GM18867 (cell line): ENCODE data around the gene TRIM7.
"Not testable (repeated sequence)": the region's sequence is repeated elsewhere in the genome, so short reads cannot be mapped to it uniquely, and the experiment has no call there.

Experiments used
- ATAC-seq: cut with Tn5 transposase; IDR thresholded peaks from one replicate; pipeline ENCODE4 v1.9.1; 2021; ENCODE audit warnings: mild to moderate bottlenecking, moderate library complexity; ENCODE audit not compliant: unreplicated experiment

The TRIM7 gene

DNA sequence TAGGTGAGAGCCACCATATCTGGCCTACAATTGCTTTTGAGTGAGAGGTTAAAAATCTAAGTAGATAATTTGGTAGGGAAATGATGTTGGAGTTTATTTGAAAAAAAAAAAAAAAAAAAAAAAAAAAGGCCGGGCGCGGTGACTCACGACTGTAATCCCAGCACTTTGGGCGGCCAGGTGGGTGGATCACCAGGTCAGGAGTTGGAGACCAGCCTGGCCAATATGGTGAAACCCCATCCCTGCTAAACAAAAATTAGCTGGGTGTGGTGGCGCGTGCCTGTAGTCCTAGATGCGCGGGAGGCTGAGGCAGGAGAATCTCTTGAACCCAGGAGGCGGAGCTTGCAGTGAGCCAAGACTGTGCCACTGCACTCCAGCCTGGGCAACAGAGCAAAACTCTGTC lies 9.3 kb upstream of the TRIM7 start:
- not testable (repeated sequence) for ATAC-seq

DNA sequence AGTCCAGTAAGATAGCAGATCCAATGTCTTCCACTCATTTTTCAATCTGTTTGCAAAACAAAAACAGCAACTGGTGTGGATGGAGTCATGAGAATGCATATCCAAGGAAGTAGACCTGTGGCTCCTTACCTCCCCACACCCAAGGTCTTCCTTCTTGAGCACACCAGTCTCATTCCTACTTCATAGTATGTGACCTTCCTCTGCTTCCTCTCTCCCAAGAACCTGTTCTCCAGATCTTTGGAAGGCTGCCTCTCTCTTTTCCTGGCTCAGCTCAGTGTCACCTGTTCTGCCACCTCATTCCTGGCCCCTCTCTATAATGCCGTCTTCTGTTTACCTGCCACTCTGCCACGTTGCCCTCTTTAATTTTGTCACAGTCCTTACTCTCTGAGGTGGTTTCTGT lies 7.9 kb upstream of the TRIM7 start:
- no peak for ATAC-seq

DNA sequence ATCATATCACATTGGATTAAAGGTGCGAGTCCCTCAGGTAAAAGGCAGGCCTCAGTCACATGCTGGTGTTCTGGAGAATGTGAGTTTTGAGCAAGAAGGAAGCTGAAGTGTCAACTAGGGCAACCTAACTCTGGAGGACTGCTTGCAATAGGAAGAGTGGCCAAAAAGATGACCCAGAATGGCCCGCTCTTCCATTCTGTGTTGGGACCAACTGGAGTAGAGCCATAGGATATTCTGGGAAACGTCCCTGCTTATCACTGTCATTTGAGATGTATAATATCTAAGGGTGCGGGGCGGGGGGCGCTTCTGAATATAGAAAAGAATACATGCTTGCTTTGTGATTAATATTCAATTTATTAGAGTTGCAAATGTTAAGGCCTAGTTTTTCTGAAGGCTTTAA lies 7.1 kb upstream of the TRIM7 start:
- no peak for ATAC-seq

DNA sequence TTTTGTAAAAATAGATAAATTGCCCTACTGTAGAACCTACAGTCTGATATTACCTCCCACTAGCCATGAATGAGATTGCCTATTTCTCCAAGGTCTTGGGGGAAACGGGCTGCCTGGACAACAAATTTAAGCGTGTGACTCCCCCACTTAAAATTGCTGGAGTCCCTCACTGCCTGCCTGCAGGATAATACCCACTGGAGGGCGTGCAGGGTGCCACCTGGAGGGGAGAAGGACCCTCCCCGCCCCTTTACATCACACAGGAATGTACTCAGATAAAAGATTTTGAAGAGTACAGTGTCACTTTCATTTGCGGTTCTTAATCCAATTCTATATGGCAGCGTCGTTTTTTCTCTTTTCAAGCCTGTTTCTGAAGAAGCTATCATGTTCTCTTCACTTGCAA lies 6.2 kb upstream of the TRIM7 start:
- ATAC-seq: no peak

DNA sequence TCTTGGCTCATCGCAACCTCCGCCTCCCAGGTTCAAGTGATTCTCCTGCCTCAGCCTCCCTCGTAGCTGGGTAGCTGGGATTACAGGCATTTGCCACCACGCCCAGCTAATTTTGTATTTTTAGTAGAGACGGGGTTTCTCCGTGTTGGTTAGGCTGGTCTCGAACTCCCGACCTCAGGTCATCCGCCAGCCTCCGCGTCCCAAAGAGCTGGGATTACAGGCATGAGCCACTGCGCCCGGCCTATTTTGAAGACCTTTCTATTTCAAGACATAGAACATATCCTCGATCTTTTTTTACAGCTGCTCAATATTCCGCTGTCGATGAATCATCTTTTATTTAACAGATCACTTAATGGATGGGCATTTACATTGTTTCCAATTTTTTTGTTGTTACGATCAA lies 5.7 kb upstream of the TRIM7 start:
- not testable (repeated sequence) for ATAC-seq

DNA sequence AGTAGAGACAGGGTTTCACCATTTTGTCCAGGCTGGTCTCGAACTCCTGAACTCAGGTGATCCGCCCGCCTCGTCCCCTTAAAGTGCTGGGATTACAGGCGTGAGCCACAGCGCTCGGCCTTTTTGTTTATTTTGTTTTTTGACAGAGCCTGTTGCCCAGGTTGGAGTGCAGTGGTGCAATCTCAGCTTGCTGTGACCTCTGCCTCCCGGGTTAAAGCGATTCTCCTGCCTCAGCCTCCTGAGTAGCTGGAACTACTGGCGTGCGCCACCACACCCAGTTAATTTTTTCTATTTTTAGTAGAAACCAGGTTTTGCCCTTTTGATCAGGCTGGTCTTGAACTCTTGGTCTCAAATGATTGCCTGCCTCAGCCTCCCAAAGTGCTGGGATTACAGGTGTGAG lies 5.2 kb upstream of the TRIM7 start:
- not testable (repeated sequence) for ATAC-seq

DNA sequence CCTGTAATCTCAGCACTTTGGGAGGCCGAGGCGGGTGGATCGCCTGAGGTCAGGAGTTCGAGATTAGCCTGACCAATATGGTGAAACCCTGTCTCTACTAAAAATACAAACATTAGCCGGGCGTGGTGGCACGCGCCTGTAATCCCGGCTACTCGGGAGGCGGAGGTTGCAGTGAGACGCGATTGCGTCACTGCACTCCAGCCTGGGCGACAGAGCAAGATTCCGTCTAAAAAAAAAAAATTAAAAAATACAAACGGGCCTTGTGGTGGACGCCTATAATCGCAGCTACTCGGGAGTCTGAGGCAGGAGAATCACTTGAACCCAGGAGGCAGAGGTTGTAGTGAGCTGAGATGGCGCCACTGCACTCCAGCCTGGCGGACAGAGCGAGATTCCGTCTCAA lies 4.0 kb upstream of the TRIM7 start:
- ATAC-seq: not testable (repeated sequence)

DNA sequence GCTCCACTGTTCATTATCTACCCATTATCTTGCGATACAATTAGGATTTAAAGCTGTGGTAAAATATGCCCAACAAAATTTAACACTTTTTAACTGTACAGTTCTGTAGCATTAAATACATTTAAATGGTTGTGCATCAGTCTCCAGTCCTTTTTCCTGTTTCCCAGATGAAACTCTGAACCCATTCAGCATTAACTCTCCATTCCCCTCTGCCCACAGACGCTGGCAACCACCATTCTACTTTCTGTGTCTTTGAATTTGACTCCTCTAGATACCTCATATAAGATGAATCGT lies 2.9 kb upstream of the TRIM7 start:
- ATAC-seq: no peak

DNA sequence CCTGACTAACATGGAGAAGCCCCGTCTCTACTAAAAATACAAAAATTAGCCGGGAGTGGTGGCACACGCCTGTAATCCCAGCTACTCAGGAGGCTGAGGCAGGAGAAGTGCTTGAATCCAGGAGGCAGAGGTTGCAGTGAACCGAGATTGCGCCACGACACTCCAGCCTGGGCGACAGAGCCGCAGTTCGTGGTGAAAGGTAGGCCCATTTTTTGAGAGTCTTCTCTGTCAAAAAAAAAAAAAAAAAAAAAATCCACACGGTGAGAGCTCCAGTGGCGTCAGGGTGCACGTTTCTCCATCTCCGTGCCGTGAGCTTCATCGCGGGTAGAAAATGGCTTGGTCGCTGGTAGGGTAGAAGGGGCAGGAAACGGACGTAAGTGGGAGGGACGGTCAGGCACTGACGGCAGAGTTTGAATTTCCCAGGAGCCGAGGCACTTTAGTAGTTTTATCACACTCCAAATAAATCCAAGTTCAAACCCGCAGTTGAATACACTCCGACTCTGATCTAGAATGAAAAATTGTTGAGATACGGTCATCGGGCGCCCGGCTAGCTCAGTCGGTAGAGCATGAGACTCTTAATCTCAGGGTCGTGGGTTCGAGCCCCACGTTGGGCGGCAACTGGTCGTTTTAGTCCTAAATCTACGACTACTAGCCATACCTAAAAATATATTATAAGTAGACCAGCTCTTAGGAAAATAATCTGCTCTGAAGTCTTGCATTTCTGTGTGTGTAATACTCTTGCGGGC lies 2.4 kb upstream of the TRIM7 start:
- peak; percentile 33 for ATAC-seq

DNA sequence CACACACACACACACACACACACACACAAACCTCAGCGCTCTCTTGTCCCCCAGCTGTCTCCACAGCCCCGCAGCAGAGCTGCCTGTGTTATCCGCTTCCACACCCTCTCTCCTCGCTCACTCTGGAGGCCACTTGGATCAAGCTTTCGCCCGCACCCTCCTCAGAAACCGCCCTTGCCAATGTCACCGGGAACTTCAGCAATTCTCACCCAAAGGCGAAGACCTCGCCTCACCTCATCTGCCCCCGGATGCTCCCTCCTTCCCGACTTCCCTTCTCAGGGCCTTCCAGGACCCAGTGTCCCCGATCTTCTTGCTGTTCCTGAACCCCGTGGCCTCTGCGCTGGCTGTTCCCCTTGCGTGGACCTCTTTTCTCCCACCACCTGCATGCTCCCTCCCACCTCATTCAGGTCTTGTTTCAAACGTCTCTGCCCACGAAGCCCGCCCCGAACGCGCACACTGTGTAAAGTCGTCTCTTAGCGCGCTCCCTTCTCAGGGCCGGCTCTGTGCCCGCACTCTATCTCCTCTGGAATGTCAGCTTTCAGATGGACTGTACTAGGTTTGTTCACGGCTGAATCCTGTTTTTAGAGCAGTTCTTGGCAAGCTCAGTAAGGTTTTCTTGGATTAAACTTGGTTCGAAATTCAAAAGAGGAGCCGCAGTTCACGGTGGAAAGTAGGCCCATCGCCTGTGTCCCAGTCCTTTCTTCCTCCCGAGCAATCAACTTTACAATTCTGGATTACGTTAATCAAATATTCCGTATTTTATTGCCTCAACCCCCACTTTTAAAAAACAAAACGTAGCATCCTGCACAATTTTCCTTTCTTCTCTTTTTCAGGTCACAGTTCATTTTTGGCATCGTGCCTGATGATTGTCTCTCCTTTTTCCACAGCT lies 1.0 kb upstream of the TRIM7 start:
- ATAC-seq: no peak

DNA sequence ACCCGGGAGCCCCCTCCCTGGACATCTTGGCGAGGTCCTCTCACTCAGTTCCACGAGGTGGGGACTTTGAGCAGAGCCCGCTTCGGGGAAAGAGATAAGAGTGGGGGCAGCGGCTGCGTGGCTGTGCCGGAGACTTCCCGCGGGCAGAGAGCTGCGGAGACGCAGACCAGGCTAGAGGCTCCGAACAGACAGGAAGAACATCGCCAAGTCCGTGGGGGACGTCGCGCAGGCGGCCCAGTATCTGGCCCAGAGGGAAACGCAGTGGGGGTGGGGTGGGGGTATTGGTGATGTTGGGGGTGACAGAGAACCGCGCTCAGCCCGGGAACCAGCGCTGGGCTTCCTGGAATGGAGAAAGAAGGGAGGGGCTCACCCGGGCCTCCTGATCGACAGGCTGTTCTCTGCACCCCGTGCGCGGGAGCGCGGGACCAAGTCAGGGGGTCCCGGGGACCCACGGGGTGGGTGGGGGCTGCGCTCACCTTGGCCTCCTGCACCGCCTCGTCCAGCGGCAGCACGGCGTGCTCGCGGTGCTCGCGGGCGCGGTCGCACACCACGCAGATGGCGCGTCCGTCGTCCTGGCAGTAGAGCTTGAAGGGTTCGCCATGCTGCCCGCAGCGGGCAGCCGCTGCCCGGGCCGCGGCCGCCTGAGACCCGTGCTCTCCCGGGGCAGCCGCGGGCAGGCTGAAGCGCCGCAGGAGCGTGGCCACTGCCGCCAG lies 727 bp downstream of the TRIM7 start:
- ATAC-seq: no peak

DNA sequence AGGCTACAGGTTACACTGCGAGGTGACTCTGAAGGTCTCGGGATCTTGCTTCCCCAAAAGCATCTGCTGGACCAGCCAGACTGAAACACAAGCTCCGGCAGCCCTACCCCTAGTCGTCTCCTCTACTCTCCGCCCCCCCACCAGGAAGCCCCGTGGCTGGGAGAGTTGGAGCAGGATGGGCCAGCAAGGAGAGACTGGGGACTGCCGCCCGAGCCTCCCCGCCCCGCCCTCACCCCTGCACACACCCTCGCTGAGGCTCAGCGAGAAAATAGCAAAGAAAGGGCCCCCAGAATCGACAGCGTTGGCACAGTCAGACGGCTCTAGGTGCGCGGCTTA lies 1.3 kb downstream of the TRIM7 start:
- ATAC-seq: no peak

DNA sequence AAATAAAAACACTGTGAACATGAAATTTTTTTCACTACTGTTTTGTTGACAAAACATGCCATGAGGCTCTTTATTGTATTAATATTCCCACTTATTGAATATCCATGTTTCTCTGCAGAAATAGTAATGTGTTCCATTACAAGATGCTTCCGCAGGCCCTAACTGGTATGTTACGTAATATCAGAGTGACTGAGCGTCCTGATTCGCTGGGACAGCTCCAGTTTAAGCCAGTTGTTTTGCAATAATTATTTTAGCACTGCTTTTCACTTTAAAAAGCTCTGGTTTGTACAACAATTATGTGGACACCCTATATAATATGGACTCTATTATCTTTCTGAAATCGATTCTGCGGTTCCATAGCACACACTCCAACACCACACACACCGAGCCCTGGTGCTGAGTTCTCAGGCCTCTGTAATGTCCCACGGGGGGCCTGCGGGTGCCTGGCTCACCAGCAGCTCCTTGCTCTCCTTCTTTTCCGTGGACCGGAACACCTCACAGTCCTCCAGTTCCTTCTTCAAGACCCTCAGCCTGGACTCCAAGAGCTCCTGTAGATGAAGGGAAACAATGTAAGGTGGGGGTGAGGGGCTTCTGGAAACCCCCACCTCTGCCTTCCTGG lies 1.8 kb downstream of the TRIM7 start:
- no peak for ATAC-seq

DNA sequence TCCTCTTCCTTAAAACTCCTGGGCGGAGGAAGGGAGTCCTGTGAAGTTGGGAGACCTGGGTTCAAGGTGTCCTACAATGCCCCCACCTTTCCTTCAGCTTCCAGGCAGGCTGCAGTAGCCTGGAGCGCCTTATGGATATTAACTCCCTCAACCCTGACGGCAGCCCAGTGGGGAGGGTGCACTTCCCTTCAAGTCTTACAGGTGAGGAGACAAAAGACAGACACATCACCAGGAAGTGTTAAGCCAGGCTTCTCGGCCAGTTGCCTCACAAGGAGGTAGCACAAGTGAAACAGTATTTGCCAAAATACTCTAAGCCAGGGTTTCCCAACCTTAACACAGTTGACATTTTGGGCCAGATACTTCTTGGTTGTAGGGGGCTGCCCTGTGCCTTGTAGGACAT lies 4.2 kb downstream of the TRIM7 start:
- no peak for ATAC-seq

DNA sequence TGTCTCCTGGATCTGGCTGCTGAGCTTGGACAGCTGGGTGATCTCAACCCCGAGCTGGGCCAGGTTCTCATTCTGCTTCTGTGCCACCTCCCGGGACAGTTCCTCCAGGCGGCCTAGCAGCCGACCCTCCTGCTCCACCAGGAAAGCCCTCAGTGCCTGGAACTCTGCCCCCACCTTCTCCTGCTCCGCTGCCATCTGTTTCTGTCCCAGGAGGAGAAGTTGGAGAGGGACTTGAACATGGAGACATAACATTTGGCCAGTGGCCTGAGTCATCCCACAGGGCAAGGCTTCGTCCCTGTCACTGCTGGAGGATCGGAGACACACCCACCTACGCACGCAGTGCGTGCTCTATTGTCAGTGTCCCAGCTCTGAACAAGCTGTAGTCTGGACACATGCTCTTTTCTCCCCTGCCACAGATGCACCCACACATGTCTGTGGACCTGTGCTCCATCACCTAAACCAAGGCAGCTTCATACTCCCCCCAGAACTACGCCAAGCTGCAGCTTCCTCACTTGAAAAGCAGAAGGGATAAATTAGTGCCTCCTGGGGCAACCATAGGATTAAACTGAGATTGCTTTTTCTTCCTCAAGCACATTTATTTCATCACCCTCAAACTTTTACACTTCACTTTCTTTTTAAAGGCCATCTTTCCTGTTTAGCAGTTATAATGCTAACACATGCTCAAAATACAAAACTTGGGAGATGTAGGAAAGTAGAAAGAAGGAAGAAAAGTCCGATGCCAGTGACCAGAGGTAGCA lies 4.9 kb downstream of the TRIM7 start:
- ATAC-seq: no peak

DNA sequence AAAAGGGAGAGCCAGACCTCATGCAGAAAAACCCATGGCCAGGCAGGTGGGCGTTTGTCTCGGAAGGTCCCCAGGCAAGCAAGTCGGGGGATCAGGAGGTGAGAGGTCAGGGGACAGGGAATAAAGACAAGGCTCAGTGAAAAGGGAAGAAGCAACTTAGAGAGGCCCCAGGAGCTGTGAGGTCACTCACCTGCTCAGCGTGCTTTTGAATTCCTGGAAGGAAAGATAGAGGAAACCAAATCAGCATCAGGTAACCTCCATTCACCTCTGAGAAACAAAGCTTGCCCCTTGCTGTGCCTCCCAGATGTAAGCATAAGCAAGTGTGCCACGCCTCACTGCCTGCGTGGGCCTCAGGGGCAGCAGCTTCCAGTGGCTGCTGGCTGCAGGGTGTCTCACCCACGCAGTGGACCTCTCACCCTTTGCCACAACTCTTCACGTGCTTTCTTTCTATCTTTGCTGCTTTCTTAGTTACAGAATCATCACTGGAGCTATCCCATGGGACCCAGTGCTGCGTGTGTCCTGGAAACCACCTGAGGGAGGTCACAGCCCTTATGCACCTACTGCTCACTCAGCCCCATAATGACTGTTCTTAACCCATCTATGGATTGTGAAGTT lies 6.0 kb downstream of the TRIM7 start:
- peak; percentile 60 for ATAC-seq

DNA sequence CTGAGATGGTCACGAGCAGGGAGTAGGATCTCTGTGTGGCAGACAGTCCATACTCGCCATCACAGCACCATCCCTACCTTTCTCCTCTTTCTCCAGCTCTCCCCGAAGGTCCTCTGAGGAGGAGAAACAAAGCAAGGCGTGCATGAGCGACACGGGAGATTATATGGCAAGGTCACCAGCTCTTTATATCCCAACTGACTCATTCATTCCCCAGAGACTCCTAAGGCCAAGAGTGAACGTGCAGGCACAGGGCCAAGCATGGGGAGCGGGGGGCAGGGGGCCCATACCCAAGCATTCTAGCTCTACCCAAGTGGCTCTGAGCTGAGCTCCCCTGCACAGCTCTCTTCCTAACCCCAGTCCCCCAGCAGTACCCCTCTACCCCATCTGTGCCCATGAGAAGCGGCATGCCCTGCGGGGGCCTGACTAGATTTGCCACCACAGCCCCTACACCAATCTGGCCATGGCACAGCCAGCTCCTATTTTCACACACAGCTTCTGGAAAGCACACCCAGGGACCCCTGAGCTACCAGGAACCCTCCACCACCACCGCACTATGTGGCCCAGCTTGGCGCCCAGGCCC lies 6.8 kb downstream of the TRIM7 start:
- ATAC-seq: no peak

DNA sequence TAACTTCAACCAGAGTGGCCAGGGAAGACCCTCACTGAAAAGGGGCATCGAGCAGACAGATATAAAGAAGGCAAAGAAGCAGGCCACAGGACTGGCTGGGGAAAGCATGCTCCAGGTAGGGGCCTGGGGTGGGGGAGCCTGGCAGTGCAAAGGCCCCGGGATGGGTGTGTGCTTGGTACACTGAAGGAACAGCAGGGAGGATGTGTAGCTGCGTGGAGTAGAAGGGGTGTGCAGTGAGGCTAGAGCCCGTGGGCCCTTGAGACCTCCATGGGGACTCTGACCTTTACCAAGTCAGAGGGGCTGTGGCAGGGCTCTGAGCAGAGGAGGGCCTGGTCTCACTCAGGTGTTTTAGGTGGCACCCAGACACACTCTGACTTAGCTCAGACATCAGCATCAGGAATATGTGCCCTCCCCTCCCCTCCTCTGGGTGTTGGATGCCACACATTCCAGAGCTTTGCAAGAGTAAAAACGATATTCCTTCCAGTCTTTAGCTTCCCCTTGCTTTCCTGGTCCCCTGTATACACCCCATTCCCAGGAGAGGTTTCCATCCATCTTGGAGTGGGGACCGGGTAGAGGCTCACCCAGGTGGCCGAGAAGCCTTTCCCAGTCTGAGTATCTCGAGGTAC lies 7.6 kb downstream of the TRIM7 start:
- ATAC-seq: no peak

DNA sequence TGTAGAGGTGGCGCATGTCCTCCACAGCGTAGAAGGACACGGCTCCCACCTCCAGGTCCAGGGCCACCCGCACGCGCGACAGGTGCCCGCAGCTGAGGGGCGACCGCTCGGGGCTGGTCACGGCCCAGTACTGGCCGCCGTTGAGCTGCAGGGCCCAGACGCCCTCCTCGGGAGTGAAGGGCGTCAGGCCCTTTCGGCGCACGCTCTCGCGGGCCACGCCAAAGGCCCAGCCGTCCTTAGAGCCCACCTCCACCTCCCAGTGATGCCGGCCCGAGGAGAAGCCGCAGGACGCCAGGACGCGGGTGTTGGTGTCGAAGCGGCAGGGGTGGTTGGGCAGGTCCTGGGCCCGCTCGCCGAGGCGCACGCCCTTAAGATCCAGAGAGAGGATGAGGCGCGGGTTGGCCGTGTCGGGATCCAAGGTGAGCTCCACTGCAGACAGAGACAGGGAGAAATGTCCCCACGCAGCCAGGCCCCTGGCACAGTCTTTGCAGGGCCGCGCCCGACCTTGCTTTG lies 9.7 kb downstream of the TRIM7 start:
- ATAC-seq: no peak
